Activated naive CD4-positive, alpha-beta T cell treated with anti-CD3 and anti-CD28 coated beads, Interleukin-2, amount 50 U/mL, for 24 hours (primary cell): ENCODE measurements around the gene THADA.

ENCODE experiments used
- H3K27ac Mint-ChIP-seq: one replicate; pipeline ENCODE4 v1.8.0; 2021; ENCODE audit warnings: mild to moderate bottlenecking, mixed read lengths
- H3K27me3 Mint-ChIP-seq: one replicate; pipeline ENCODE4 v1.8.0; 2021; ENCODE audit warnings: mixed read lengths
- H3K36me3 Mint-ChIP-seq: one replicate; pipeline ENCODE4 v1.8.0; 2021; ENCODE audit warnings: mixed read lengths
- H3K4me1 Mint-ChIP-seq: one replicate; pipeline ENCODE4 v1.8.0; 2021; ENCODE audit warnings: mixed read lengths
- H3K4me3 Mint-ChIP-seq: one replicate; pipeline ENCODE4 v1.8.0; 2021; ENCODE audit warnings: mild to moderate bottlenecking, mixed read lengths
- H3K9me3 Mint-ChIP-seq: one replicate; pipeline ENCODE4 v1.8.0; 2021; ENCODE audit warnings: mixed read lengths

THADA gene

GRCh38 chr2:43419243-43419642 lies 176.6 kb downstream of the THADA start:
- Mint-ChIP-seq H3K4me3 (no peak overlapping the region), H3K36me3 (peaks cover 25% of the 10 kb centered on the region), H3K27me3 (no peaks in the 10 kb centered on the region), H3K4me1 (peaks cover 16% of the 10 kb centered on the region), H3K9me3 (no peaks in the 10 kb centered on the region), H3K27ac (no peak overlapping the region)

- Mint-ChIP-seq H3K9me3 (no peaks in the 10 kb centered on the region), H3K27ac (peak overlapping the region; percentile 2), H3K4me3 (no peak overlapping the region), H3K4me1 (peaks cover 14% of the 10 kb centered on the region), H3K36me3 (peaks cover 23% of the 10 kb centered on the region), H3K27me3 (no peaks in the 10 kb centered on the region)
Observed at GRCh38 chr2:43418680-43419079, 177.2 kb downstream of the THADA start.

GRCh38 chr2:43417300-43417699 lies 178.5 kb downstream of the THADA start:
- H3K9me3 Mint-ChIP-seq = no peaks in the 10 kb centered on the region
- H3K4me3 Mint-ChIP-seq = no peak overlapping the region
- H3K27ac Mint-ChIP-seq = no peak overlapping the region
- peaks cover 14% of the 10 kb centered on the region for H3K4me1 Mint-ChIP-seq
- no peaks in the 10 kb centered on the region for H3K27me3 Mint-ChIP-seq
- H3K36me3 Mint-ChIP-seq = peaks cover 29% of the 10 kb centered on the region

GRCh38 chr2:43415592-43415991 lies 180.2 kb downstream of the THADA start:
- no peak overlapping the region for H3K4me3 Mint-ChIP-seq
- no peaks in the 10 kb centered on the region for H3K27me3 Mint-ChIP-seq
- no peaks in the 10 kb centered on the region for H3K9me3 Mint-ChIP-seq
- H3K36me3 Mint-ChIP-seq = peaks cover 29% of the 10 kb centered on the region
- peak overlapping the region; percentile 33 for H3K27ac Mint-ChIP-seq
- H3K4me1 Mint-ChIP-seq = peaks cover 14% of the 10 kb centered on the region

GRCh38 chr2:43414586-43415135 lies 181.2 kb downstream of the THADA start:
- no peaks in the 10 kb centered on the region for H3K9me3 Mint-ChIP-seq
- H3K27me3 Mint-ChIP-seq = no peaks in the 10 kb centered on the region
- H3K4me3 Mint-ChIP-seq = no peak overlapping the region
- H3K27ac Mint-ChIP-seq = no peak overlapping the region
- peaks cover 26% of the 10 kb centered on the region for H3K36me3 Mint-ChIP-seq
- H3K4me1 Mint-ChIP-seq = peaks cover 9% of the 10 kb centered on the region

- Mint-ChIP-seq H3K9me3 (no peaks in the 10 kb centered on the region), H3K4me1 (peaks cover 9% of the 10 kb centered on the region), H3K4me3 (no peak overlapping the region), H3K27me3 (no peaks in the 10 kb centered on the region), H3K27ac (no peak overlapping the region), H3K36me3 (peaks cover 25% of the 10 kb centered on the region)
Observed at GRCh38 chr2:43414033-43414432, 181.8 kb downstream of the THADA start.

- no peak overlapping the region for H3K4me3 Mint-ChIP-seq
- no peaks in the 10 kb centered on the region for H3K27me3 Mint-ChIP-seq
- no peak overlapping the region for H3K27ac Mint-ChIP-seq
- peaks cover 17% of the 10 kb centered on the region for H3K36me3 Mint-ChIP-seq
- peaks cover 9% of the 10 kb centered on the region for H3K4me1 Mint-ChIP-seq
- no peaks in the 10 kb centered on the region for H3K9me3 Mint-ChIP-seq
Observed at GRCh38 chr2:43412114-43412753, 183.6 kb downstream of the THADA start.

- H3K27me3 Mint-ChIP-seq = no peaks in the 10 kb centered on the region
- H3K36me3 Mint-ChIP-seq = peaks cover 14% of the 10 kb centered on the region
- H3K4me1 Mint-ChIP-seq = peaks cover 9% of the 10 kb centered on the region
- no peak overlapping the region for H3K27ac Mint-ChIP-seq
- H3K4me3 Mint-ChIP-seq = no peak overlapping the region
- H3K9me3 Mint-ChIP-seq = no peaks in the 10 kb centered on the region
Observed at GRCh38 chr2:43410055-43410604, 185.7 kb downstream of the THADA start.

GRCh38 chr2:43408407-43409160 lies 187.3 kb downstream of the THADA start:
- no peak overlapping the region for H3K27ac Mint-ChIP-seq
- H3K4me3 Mint-ChIP-seq = no peak overlapping the region
- H3K27me3 Mint-ChIP-seq = no peaks in the 10 kb centered on the region
- no peaks in the 10 kb centered on the region for H3K9me3 Mint-ChIP-seq
- peaks cover 8% of the 10 kb centered on the region for H3K36me3 Mint-ChIP-seq
- no peaks in the 10 kb centered on the region for H3K4me1 Mint-ChIP-seq

- H3K27me3 Mint-ChIP-seq = no peaks in the 10 kb centered on the region
- no peak overlapping the region for H3K4me3 Mint-ChIP-seq
- H3K27ac Mint-ChIP-seq = no peak overlapping the region
Observed at GRCh38 chr2:43407935-43408334, 187.9 kb downstream of the THADA start.

GRCh38 chr2:43406651-43407279 lies 189.1 kb downstream of the THADA start:
- Mint-ChIP-seq H3K27ac (no peak overlapping the region), H3K4me3 (no peak overlapping the region), H3K27me3 (no peaks in the 10 kb centered on the region), H3K36me3 (peaks cover under 1% of the 10 kb centered on the region), H3K9me3 (no peaks in the 10 kb centered on the region), H3K4me1 (no peaks in the 10 kb centered on the region)

More at GRCh38 chr2:43407935-43408334, 187.9 kb downstream of the THADA start:
- H3K36me3 Mint-ChIP-seq = peaks cover 4% of the 10 kb centered on the region
- no peaks in the 10 kb centered on the region for H3K9me3 Mint-ChIP-seq
- H3K4me1 Mint-ChIP-seq = no peaks in the 10 kb centered on the region

- Mint-ChIP-seq H3K36me3 (no peaks in the 10 kb centered on the region), H3K4me1 (no peaks in the 10 kb centered on the region), H3K9me3 (no peaks in the 10 kb centered on the region), H3K27me3 (no peaks in the 10 kb centered on the region), H3K4me3 (no peak overlapping the region), H3K27ac (no peak overlapping the region)
Observed at GRCh38 chr2:43405829-43406228, 190.0 kb downstream of the THADA start.

GRCh38 chr2:43402452-43402937 lies 193.3 kb downstream of the THADA start:
- H3K4me3 Mint-ChIP-seq = no peak overlapping the region
- H3K36me3 Mint-ChIP-seq = peaks cover 11% of the 10 kb centered on the region
- no peak overlapping the region for H3K27ac Mint-ChIP-seq
- H3K9me3 Mint-ChIP-seq = no peaks in the 10 kb centered on the region
- no peaks in the 10 kb centered on the region for H3K27me3 Mint-ChIP-seq
- no peaks in the 10 kb centered on the region for H3K4me1 Mint-ChIP-seq

GRCh38 chr2:43402002-43402401 lies 193.8 kb downstream of the THADA start:
- H3K4me1 Mint-ChIP-seq = no peaks in the 10 kb centered on the region
- H3K9me3 Mint-ChIP-seq = no peaks in the 10 kb centered on the region
- no peak overlapping the region for H3K27ac Mint-ChIP-seq
- H3K27me3 Mint-ChIP-seq = no peaks in the 10 kb centered on the region
- peaks cover 12% of the 10 kb centered on the region for H3K36me3 Mint-ChIP-seq
- no peak overlapping the region for H3K4me3 Mint-ChIP-seq

- Mint-ChIP-seq H3K27ac (no peak overlapping the region), H3K27me3 (no peaks in the 10 kb centered on the region), H3K4me1 (no peaks in the 10 kb centered on the region), H3K9me3 (no peaks in the 10 kb centered on the region), H3K4me3 (no peak overlapping the region), H3K36me3 (peaks cover 14% of the 10 kb centered on the region)
Observed at GRCh38 chr2:43400508-43400907, 195.3 kb downstream of the THADA start.
